Skin of body (tissue), 2 donors: ENCODE measurements around the gene TPSB2. TPM values are rescaled to one million over a fixed set of nuclear protein-coding genes. Genes with fewer than 3 reads are reported as not detected.

Experiments
- DNase-seq: peaks from one replicate; lab custom pipeline; 2025; lab: John Stamatoyannopoulos, UW
- total RNA-seq: library from RNA; depleted of rRNA; stranded (reverse); fragments of >200 nt; gene quantifications from one replicate; pipeline ENCODE4 v1.2.3, GENCODE V29; 2014

Gene TPSB2
- total RNA-seq, 1 donor from 2014 or later: 3.9 TPM

- no peak for DNase-seq
Measured at GRCh38 chr16:1184156-1184868, 45.7 kb downstream of the TPSB2 start.

DNA sequence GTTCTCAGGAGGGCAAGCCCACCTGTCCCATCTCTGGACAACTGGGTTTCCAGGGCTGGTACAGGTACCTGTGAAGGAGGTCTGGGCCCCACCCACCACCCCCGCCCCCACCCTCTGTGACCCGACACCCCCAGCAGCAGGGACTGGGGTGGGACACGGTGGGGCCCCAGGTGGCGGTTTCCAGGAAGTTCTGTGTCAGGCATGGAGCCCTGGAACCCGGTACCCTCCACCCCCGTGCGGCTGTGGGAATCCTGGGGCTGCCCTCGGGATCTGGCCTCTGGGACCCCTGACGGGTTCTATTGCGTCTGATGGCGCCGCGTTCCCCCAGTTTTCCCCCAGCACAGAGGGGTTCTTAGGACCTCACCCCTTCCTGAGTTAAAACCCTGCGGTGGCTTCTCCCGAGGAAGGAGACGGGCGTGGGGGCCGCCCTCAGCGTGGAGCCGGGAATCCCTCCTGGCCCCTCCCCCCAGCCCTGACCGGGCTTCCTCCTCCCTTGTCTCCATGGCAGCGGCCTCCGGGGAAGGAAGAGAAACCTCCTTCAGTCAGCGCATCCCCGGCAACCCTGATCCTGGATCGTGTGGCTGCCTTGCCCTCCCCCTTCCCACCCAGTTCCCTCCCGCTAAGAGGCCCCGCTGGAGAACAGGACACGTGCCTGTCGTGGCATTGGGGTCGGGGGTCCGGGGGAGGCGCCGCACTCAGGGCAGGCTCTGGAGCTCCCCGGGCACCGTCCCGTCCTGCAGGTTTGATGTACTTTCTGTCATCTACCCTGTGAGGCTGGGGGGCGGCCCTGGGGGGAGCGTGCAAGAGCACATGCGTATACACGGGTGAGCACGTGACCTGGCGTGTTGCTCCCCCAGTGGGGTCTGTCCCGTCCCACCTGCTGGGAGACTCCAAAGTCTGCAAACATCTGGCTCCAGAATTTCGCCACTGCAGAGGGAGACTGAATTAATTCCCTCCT is 46.8 kb downstream of the TPSB2 start:
- no peak for DNase-seq

DNA sequence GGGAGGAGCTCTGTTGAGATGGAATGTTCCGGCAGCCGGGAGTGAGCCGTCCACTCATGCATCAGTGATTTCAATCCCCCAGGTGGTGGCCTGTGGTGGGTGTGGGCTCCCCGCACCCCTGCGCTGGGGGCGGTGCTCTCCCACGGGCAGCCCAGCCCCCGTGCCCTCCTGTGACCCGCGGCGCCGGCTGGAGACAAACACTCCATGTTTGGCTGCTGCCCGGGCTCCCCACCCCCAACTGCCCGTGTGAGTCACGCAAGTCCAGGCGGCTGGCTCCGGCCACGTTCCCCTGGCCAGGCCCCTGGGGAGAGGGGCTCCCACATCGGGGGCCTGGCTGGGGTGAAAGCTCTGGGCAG is 47.7 kb downstream of the TPSB2 start:
- DNase-seq: no peak

DNA sequence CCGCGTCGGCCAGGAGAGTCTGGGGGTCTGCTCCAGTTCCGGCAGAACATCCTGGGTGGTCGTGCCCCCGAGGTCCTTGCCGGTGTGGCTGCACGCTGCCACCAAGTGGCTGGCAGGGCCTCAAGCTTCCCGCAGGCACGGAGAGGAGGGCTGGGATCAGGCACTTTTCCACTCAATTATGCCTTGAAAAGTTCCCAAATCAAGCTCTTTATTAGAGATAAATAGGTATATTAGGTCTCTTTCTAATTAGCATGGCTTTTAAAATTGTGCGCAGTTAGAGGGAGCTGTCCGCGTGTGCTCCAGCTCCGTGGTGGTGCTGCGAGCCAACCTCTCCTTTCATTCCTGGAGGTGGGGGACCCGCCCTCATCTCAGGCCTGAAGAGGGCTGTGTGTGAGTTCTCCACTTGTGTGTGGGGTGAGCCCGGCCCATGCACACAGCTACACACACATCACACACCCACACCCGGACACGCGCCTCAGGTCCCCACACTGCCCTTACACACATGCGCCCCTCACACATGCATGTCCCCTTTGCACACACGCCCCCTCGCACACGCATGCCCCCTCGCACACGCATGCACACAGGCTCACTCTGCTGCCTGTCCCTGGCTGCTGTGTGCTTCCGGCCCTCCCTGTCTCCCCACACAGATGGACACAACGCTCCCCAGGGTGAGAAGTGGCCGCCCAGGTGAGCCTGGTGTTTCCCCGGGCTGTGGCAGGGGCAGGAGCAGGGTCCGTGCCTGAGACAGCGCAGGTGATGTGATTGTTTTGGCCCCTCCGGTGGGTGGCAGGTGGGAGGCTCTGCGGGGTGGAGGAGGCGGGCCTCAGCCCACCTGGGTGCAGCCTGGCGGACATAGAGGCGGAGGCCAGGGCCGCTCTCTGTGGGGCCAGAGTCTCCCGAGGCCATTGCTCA is 48.3 kb downstream of the TPSB2 start:
- DNase-seq: no peak

- DNase-seq: no peak
Measured at GRCh38 chr16:1180549-1181403, 49.2 kb downstream of the TPSB2 start.

Other genes starting within 250 kb of the TPSB2 start
- gene SOX8, start 248.4 kb downstream of the TPSB2 start, total RNA-seq: 6.8 TPM
- gene SSTR5, start 157.4 kb downstream of the TPSB2 start, total RNA-seq: not detected
- gene C1QTNF8, start 133.9 kb downstream of the TPSB2 start, total RNA-seq: not detected
- 12.6 TPM for gene CACNA1H, start 77.1 kb downstream of the TPSB2 start, total RNA-seq
- not detected for gene TPSG1, start 4.9 kb downstream of the TPSB2 start, total RNA-seq
- 11.6 TPM for gene TPSAB1, start 10.5 kb upstream of the TPSB2 start, total RNA-seq
- 1.3 TPM for gene TPSD1, start 25.9 kb upstream of the TPSB2 start, total RNA-seq
- gene UBE2I, start 79.5 kb upstream of the TPSB2 start, total RNA-seq: 44.5 TPM
- gene BAIAP3, start 103.5 kb upstream of the TPSB2 start, total RNA-seq: 1.2 TPM
- gene TSR3, start 121.7 kb upstream of the TPSB2 start, total RNA-seq: 24.6 TPM
- gene GNPTG, start 121.7 kb upstream of the TPSB2 start, total RNA-seq: 24.6 TPM
- 9.8 TPM for gene UNKL, start 184.5 kb upstream of the TPSB2 start, total RNA-seq
- 8.1 TPM for gene UQCC4, start 190.6 kb upstream of the TPSB2 start, total RNA-seq
- not detected for gene PERCC1, start 200.9 kb upstream of the TPSB2 start, total RNA-seq
- gene CCDC154, start 214.4 kb upstream of the TPSB2 start, total RNA-seq: 0.49 TPM
- 34.8 TPM for gene CLCN7, start 244.8 kb upstream of the TPSB2 start, total RNA-seq